ENCODE data around the gene ZNF540.
A peak's percentile ranks its signal among the peaks of the same experiment; 100 is the strongest.
"Not testable (repeated sequence)": the region's sequence is repeated elsewhere in the genome, so short reads cannot be mapped to it uniquely, and the experiment has no call there.

ZNF540 gene

GRCh38 chr19:37594304-37594981 is at the start of gene ZNF540, which contains the start of gene ZNF571:
Gene ZNF540, plus strand, starts transcription at chr19:37594876. Its CDS starts 3,572 bp downstream, at chr19:37598448.
Gene ZNF571, minus strand, starts transcription at chr19:37594792. Its CDS starts 8,116 bp downstream, at chr19:37586676.
- DNase-seq (ENCODE audit: low spot score), result peak; percentile 95

GRCh38 chr19:37551129-37551993 is 43.3 kb upstream of the ZNF540 start:
- DNase-seq (ENCODE audit: low spot score), result peak; percentile 42

- no peak for DNase-seq (ENCODE audit: low spot score)
These were observed 31.2 kb upstream of the ZNF540 start for GRCh38 chr19:37563518-37563917.

GRCh38 chr19:37564624-37565369 is 29.9 kb upstream of the ZNF540 start:
- DNase-seq (ENCODE audit: low spot score), result no peak

- DNase-seq (ENCODE audit: low spot score), result no peak
These were observed 29.4 kb upstream of the ZNF540 start for GRCh38 chr19:37565370-37565669.

- DNase-seq (ENCODE audit: low spot score), result no peak
These were observed 22.5 kb upstream of the ZNF540 start for GRCh38 chr19:37572203-37572602.

- no peak for DNase-seq (ENCODE audit: low spot score)
These were observed 11.3 kb upstream of the ZNF540 start for GRCh38 chr19:37583340-37583739.

- no peak for DNase-seq (ENCODE audit: low spot score)
These were observed 726 bp upstream of the ZNF540 start for GRCh38 chr19:37593996-37594303.

- DNase-seq (ENCODE audit: low spot score), result no peak
These were observed 306 bp downstream of the ZNF540 start for GRCh38 chr19:37594982-37595382.

GRCh38 chr19:37635076-37636056 is 40.7 kb downstream of the ZNF540 start:
- DNase-seq (ENCODE audit: low spot score), result no peak

- DNase-seq (ENCODE audit: low spot score), result no peak
These were observed 59.4 kb downstream of the ZNF540 start for GRCh38 chr19:37654118-37654517.

GRCh38 chr19:37654629-37655300 is 60.1 kb downstream of the ZNF540 start:
- peak; percentile 19 for DNase-seq (ENCODE audit: low spot score)

GRCh38 chr19:37655301-37655688 is 60.6 kb downstream of the ZNF540 start, which contains the start of gene ZFP30:
Gene ZFP30, minus strand, starts transcription at chr19:37655465. Its CDS starts 7,643 bp downstream, at chr19:37647822.
- DNase-seq (ENCODE audit: low spot score), result peak; percentile 95

- DNase-seq (ENCODE audit: low spot score), result peak; percentile 89
These were observed 61.2 kb downstream of the ZNF540 start for GRCh38 chr19:37655689-37656371.

GRCh38 chr19:37657157-37657556 is 62.5 kb downstream of the ZNF540 start:
- not testable (repeated sequence) for DNase-seq (ENCODE audit: low spot score)

Measured in putamen (tissue), 1 donor.